Head of caudate nucleus (tissue), 42 donors: Measurements from ENCODE around the gene GRIK4.

Experiments
- DNase-seq, 42 donors: peaks; one replicate each; pipeline versions ENCODE4 v3.0.0 to v3.0.0-alpha.2; 2020 to 2021; ENCODE audit warnings: mixed read lengths in 7 of 42
- intact Hi-C: fragments of 100-400 bp; cut with DNase I; formaldehyde crosslinking; loops from one replicate; pipeline ENCODE4 v1.15.0; 2022

Gene GRIK4

DNA sequence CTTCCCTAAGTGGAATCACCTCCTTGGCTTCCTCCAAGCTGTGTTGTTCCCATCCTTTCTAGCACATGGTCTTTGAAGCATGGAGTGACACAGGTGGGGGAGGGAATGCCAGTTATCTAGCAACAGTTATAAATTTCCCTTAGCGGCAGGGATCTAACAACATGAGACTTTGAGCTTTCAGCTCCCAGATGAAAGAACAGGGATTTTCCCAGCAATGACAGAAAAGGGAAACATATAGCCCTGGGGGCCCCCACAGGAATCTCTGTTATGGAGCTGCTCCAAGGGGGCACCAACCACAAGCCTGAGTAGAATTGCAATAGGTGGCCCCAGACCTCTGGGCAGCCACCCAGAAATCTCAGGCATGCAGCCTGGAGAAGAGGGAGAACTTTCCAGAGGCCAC is 163.0 kb downstream of the GRIK4 start:
- DNase-seq = no peak
- intact Hi-C loops = no loop called here

DNA sequence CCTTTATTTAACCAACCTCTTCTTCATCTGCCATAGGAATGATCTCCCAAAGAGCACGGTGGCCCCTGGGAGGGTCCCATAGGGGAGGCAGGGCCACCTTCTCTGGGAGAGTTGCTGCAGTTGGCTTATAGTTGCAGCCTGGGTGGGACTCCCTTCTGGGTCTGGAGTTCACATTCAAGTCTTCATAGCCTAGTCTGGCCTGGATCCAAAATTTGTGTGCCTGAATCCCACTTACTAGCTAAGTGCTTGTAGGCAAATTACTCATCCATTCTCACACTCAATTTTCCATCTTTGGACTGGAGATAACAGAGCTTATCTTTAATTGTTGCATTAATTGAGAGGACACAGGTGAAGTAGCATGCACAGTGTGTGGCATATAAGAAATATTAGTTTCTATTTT is 163.6 kb downstream of the GRIK4 start:
- DNase-seq = no peak
- intact Hi-C loops = no loop called here

DNA sequence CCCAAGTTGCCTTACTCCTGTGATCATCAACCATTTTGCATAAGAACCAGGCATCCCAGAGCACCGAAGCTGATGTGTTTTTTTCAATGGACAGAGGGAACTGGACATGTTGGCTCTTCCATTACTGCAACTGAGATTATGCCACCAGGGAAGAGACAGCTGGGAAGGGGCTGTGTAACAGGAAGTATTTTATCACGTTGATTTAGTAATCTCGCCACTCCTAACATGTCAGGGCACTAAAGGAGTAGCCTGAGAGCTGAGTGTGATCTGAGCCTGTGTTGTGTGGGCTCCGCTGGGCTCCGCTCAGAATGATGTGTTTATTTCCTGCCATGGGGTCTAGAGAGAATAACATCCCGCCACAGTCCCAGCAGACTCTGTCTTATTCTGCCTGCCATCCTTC is 165.4 kb downstream of the GRIK4 start:
- intact Hi-C loops = no loop called here
- no peak for DNase-seq

GRCh38 chr11:120680322-120680721 is 168.8 kb downstream of the GRIK4 start:
- intact Hi-C loops = no loop called here
- no peak for DNase-seq

- DNase-seq = no peak
- intact Hi-C loops = no loop called here
Observed at GRCh38 chr11:120681434-120682331, 170.1 kb downstream of the GRIK4 start.

DNA sequence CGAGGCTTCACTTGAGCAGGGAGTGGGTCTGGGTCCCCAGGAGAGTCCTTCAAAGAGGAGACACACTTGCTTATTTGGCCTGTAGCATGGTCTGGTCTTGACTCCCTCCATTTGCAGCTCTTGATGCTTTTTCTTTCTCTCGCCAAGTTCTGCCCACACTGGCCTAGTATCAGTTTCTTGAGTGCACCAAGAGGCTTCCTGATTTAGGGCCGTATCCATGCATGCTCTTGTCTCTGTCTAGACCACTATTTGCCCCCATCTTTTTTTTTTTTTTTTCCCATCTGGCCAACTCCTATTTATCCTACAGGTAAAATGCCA is 170.7 kb downstream of the GRIK4 start:
- intact Hi-C loops = no loop called here

GRCh38 chr11:120682866-120683265 is 171.3 kb downstream of the GRIK4 start:
- intact Hi-C loops = no loop called here
- DNase-seq = no peak

More for the DNA sequence above, 170.7 kb downstream of the GRIK4 start:
- no peak for DNase-seq

DNA sequence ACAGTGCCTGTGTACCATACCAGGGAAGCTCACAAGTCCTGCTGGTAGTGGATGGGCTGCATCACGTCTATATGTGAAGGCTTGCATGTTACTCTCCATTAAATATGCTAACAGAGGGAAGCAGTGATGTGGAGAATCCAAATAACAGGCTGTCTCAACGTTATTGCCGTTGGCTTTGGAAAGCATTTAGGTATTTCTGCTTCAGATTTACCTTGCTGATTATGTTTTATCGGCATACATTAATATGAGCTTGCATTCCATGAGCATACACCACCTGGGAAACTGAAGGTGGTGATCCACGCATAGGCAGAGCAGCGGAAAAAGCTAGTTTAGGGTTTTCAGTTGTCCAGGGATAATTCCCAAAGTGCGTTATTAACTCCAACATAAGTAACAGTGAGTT is 175.0 kb downstream of the GRIK4 start:
- intact Hi-C loops = loop anchor here (5.0 kb wide), 1 partner anchor 174 kb away; the partner anchor contains the start of gene GRIK4

DNA sequence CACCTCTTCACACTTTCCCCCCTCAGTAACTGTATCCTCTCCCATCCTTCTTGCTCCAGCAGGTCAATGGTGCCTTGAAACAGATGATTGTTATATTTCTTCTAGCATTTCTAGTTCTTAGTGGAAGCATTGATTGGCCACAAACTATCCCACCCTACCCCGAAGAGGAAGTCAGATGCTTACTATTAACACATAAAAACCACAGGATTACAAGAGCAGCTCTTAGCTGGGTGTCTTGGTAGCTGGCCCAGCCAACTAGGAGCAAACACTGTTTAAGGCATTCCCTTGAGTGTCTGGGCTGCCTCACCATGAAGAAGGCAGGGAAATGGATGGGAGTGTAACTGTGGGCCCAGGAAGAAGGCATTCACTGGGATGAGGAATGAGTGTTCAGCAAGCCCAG is 176.6 kb downstream of the GRIK4 start:
- DNase-seq = no peak
- intact Hi-C loops = loop anchor here (5.0 kb wide), 1 partner anchor 176 kb away; the partner anchor contains the start of gene GRIK4

More for the DNA sequence above, 175.0 kb downstream of the GRIK4 start:
- DNase-seq = no peak

DNA sequence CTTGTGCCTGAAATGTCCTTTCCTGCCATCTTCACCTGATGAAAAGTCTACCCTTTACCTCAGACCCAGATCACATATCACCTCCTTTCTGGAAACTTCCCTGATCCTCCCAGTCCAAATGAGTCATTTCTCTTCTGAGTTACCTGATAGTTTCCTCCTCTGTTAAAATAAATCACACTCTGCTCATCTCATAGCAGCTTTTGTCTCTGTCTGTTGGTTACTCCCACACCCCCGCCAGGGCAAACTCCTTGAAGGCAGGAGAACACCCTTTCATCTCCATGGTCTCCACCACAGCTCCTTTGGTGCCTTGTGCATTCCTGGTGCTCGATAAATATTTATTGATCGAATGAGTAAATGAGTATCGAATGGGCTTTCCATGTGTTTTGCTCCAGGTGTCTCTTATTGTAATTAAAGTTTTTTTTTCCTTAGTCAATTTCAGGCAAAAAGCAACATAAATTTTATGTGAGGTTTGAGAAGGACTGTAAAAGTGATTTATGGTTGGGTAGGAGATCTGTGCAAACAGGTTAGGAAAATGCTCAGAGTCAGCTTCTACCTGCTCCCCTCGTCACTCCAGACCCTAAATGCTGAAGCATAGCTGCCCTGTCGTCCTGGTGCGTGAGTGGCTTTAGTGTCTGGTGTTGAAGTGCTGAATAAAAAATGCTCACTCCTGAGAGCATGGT is 178.2 kb downstream of the GRIK4 start:
- DNase-seq = no peak
- intact Hi-C loops = loop anchor here (5.0 kb wide), 1 partner anchor 177 kb away; the partner anchor contains the start of gene GRIK4

DNA sequence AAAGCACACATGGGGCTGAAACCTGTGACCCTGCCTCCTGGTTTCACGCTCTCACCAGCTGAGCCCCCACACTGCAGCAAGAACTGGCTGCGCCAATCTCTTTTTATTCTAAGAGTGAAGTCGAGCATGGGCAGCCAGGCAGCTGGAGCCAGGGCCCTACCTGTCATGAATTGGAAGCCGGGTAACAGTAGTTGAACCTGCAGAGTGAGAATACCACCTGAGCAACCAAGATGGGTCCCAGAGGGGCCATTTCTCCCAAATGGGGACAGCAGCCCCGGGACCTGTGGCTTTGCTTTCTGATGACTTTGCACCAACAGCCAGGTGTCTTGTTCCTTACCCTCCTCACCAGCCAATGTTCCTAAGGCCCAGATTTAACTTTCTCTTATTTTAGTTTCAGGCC is 178.9 kb downstream of the GRIK4 start:
- intact Hi-C loops = no loop called here
- no peak for DNase-seq

DNA sequence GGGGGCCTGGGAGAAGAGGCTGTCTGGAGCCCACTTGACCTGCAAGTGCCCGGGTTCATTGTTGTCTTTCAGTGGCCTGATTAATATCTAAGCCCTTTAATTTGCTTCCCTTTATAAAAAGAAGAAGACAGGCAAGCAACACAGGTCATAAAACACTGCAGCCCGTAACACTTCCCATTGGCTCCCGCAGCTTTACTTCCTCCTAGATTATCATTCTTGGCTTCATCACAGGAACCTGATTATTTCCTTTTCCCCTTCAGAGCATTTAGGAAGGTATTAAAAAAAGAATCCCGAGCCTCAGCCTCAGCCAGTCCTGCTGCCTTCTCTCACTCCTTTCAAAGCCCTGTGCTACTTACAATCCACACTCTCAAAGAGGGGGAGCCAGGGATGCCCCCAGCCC is 183.2 kb downstream of the GRIK4 start:
- intact Hi-C loops = no loop called here
- no peak for DNase-seq

- intact Hi-C loops = no loop called here
- no peak for DNase-seq
Observed at GRCh38 chr11:120695426-120695825, 183.9 kb downstream of the GRIK4 start.

DNA sequence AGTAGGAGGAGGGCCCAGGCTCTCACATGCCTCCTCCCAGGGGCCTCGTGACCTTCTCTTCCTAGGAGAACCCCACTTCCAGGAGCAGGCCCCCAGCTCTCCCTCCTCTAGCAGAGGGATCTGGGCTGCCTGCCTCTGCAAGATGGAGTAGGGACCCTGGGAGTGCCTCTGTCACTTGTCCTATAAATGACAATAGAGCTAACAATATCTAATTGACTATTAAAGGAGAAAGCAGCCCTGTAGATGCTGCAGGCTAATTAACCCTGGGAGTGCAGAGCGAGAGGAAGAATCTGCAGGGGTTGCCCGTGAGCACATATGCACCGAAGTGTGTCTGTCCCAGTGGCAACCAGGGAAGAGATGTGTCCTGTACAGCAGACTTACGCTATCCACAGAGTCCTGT is 184.4 kb downstream of the GRIK4 start:
- DNase-seq = no peak
- intact Hi-C loops = no loop called here

DNA sequence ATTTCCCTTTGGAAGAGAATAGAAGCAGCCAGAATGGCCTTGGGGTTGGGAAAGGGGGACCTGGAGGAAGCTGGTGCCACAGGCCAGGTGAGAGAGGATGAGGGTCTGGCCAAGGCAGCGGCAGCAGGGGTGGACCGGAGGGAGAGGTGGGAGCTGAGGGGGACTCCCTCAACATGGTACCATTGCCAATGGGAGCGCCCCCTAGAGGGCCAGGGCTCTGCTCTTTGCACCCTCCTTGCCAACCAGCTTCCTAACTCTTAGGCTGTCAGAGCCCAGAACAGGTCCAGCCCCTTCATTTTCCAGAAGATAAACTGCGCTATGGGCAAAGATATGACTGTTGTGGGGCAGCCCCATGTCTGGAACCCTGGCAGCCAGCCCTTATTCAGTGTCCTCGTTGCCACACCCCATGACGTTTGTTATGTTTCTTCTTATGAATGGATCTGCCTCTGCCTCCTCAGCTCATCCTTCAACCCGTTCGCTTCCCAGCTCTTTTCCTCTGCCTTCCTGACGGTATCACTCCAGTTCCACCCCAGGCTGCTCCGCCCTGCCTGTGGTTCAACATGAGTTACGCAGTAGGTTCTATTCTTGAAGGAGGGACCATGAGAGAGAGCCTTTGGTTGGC is 185.2 kb downstream of the GRIK4 start:
- DNase-seq = no peak
- intact Hi-C loops = no loop called here

DNA sequence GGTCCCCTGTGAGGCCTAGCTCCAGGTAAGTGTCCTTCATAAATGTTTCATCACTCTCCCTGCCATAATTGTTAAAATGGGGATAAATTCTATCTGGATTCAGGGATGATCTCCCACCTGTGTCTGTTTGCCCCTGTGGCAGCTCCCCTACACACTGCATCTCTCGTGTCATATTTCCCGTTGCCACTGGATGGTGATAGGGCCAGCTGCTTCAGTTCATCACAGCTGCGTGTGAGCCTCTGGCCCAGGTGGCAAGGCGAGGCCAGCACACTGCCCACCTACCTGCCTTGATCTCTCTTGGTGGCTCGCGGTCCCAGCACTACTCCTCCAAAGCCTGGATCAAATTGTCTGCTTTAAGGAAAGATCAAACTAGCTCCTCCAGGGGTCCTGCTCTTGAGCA is 187.4 kb downstream of the GRIK4 start:
- DNase-seq = no peak
- intact Hi-C loops = no loop called here

DNA sequence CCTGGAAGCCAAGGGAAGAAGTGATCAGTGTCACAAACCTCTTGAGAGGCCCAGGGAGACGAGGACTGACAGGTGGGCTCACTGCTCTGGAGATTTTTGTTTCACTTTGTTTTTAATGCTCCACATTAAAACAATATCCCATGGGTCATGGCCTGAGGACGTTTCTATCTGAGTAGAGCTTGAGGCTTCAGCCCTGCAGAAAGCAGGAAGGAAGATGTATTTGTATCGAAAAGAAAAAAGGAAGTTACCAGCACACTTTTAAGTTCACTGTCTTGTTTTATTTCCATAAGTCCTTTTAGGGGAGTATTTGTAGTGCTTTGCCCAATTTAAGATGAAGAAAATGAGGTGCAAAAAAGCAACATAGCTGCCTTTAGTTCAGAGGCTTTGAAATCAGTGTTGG is 191.1 kb downstream of the GRIK4 start:
- DNase-seq = no peak
- intact Hi-C loops = no loop called here

DNA sequence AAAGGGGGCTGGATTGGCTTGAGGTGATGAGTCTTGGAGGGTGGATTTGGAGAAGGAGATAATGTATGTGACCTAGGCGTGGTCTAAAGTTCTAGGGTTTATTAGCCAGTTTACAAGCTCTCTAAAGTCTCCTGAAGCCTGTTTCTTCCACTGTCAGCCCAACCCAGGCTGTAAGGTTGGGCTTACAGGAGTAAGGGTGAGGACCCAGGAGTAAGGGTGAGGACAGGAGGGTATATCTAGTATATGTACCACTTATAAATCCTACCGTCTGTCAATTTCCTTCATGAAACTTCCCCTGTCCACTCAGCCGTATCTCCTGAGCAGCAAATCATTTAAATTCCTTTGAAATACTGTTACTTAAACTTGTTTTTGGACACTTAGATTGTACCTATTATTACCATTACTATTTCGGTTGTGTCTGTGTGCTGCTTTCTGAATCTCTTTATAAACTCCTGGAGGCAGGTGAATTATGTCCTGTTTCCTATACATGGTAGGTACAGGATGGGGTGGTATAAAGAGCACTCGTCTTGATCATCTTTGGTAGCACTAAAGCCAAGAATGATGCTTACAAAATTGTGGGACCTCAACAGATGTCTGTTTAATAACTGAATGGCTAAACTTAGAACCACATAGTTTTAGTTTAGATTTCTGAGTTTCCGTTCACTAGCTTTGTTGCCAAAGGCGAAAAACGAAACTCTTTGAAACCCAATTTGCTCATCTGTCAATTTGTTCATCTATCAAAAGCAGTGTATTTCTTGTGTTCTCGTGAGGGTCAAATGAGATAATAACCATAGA is 192.0 kb downstream of the GRIK4 start:
- peak in 1 of 42 donors; percentile 0 for DNase-seq
- intact Hi-C loops = no loop called here

- intact Hi-C loops = no loop called here
- DNase-seq = no peak
Observed at GRCh38 chr11:120704256-120704750, 192.8 kb downstream of the GRIK4 start.
